Measurements from ENCODE around the gene TMPO. TPM values are rescaled to one million over a fixed set of nuclear protein-coding genes. Genes with fewer than 3 reads are reported as not detected.

The TMPO gene
- total RNA-seq, 4 donors from 2014 or later, result 27.6 to 47.1 (median 37.7) TPM

DNA sequence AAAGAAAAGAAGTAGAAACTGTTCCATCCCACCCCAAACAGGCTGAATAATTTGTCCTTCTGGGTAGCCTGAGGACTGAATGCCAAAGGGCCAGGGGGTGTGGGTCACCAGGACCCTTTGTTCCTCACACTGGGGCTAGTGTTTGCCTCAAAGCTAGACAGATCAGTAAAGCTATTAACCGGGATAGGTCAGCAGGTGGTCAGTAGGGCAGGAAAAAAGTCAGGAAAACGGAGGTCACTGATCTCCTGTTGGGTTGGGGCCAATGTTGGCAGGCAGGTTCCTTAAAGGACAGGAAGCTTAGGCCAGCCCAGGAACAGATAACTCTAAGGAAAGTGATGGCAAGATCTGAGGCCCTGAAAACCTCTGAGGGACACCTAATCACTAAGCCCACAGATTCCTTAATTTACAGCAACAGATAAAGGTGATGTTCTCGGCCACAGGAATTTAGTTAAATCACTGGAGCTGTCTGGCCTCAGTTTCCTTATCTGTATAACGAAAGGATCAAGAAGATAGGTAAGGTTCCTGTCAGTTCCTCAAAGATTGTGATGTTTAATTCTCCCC, 22.7 kb upstream of the TMPO start:
- TF ChIP-seq, protein P1, sequence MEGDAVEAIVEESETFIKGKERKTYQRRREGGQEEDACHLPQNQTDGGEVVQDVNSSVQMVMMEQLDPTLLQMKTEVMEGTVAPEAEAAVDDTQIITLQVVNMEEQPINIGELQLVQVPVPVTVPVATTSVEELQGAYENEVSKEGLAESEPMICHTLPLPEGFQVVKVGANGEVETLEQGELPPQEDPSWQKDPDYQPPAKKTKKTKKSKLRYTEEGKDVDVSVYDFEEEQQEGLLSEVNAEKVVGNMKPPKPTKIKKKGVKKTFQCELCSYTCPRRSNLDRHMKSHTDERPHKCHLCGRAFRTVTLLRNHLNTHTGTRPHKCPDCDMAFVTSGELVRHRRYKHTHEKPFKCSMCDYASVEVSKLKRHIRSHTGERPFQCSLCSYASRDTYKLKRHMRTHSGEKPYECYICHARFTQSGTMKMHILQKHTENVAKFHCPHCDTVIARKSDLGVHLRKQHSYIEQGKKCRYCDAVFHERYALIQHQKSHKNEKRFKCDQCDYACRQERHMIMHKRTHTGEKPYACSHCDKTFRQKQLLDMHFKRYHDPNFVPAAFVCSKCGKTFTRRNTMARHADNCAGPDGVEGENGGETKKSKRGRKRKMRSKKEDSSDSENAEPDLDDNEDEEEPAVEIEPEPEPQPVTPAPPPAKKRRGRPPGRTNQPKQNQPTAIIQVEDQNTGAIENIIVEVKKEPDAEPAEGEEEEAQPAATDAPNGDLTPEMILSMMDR (IDR thresholded peaks at IDR 0.05; ENCODE audit: low read depth), result no peak

DNA sequence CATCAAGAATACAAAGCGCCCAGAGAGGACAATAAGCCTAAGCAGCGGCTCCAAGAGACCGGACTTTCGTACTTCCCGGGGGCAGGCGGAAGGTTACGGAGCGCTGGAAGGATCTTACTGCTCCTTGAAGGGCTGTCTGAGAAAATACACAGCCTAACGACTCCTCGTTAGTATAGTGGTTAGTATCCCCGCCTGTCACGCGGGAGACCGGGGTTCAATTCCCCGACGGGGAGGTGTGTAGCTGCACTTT, 12.1 kb upstream of the TMPO start:
- TF ChIP-seq, protein P1 (IDR thresholded peaks at IDR 0.05; ENCODE audit: low read depth), result no peak

DNA sequence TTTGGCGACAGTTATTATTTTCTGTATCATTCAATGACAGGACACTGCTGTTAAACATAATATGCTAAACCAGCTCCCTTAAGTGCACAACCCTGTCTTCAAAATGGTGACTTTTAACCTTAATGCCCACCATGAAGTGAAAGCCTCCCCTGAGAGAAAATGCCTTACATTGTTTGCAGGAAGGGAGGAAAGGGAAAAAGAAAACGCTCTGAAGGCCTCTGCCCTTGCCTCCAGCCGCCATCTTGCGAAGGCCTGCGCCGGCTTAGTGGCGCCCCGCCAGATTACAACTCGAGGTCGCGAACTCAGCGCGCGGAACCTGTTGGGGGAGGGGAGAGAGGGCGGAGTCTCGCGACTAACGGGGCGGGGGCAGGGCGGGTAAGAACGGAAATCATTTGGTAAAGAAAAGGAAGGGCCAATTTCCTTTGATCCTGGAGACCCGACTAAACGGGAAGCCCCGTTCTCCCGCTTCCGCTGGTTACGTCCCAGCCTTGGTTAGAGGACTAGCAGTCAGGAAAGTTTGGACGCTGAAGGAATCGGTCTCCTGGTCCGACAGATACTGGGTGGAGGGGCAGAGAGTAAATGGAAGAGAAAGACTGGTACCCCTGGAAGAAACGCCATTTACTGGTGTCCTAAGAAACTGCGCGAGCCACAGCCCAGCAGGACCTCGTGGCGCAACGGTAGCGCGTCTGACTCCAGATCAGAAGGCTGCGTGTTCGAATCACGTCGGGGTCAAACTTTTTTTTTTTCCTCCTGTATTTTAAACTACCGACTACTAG, 11.6 kb upstream of the TMPO start:
- TF ChIP-seq, protein P1 (IDR thresholded peaks at IDR 0.05; ENCODE audit: low read depth), result no peak

DNA sequence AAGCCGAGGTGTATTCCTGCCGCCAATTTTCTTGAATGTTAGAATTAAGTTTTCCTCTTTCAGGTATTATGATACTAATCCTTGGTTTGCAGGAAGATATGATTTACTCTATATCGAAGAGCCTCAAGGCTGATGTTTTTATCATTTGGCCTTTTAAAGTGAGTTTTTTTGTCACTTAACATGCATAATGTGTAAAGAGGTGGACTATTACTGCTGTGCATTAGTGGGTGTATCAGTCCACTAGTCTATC, 11.1 kb upstream of the TMPO start:
- TF ChIP-seq, protein P1 (IDR thresholded peaks at IDR 0.05; ENCODE audit: low read depth), result no peak

DNA sequence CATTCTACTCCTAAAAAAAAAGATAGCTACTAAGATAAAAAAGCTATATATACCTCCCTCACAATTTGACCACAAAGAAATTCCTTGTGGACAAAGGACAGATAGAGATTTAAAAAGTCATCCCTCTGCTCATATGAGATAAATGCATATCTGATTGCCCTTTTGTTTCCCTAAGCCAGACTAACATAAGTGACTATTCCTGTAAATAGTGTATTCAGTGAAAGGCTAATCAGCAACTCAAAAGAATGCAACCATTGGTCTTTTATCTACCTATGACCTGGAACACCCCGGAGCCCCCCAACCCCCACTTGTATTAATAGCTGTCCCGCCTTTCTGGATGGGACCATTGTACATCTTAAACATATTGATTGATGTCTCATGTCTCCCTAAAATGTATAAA, 6.3 kb upstream of the TMPO start:
- TF ChIP-seq, protein P1 (IDR thresholded peaks at IDR 0.05; ENCODE audit: low read depth), result no peak

- TF ChIP-seq, protein P1 (IDR thresholded peaks at IDR 0.05; ENCODE audit: low read depth), result no peak
These were observed 1.7 kb upstream of the TMPO start for GRCh38 chr12:98513379-98514322.

GRCh38 chr12:98514982-98515286, 456 bp upstream of the TMPO start:
- TF ChIP-seq, protein P1 (IDR thresholded peaks at IDR 0.05; ENCODE audit: low read depth), result no peak
